ENCODE results near the gene NEGR1. TPM values are rescaled to one million over a fixed set of nuclear protein-coding genes. Genes with fewer than 3 reads are reported as not detected.

NEGR1 gene
- total RNA-seq, 2 experiments from 2014 or later, result not detected

DNA sequence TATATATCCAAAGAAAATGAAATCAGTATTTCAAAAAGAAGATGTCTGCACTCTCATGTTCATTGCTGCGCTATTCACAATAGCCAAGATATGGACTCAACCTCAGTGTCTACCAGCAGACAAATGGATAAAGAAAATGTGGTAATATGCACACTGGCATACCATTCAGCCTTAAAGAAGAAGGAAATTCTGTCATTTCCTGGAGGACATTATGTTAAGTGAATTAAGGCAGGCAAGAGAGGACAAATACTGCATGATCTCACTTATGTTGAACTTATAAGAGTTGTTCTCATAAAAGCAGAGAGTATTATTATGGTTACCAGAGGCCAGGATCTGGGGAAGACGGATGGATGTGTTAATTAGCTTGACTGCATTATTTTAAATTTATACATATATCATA is 115.9 kb downstream of the NEGR1 start:
- Mint-ChIP-seq H3K36me3 (ENCODE audit: low read depth) (no peaks in the 10 kb centered on the region), H3K4me3 (no peak overlapping the region), H3K27ac (no peak overlapping the region), H3K9me3 (no peaks in the 10 kb centered on the region), H3K27me3 (ENCODE audit: low read depth) (no peaks in the 10 kb centered on the region), H3K4me1 (ENCODE audit: low read depth) (no peaks in the 10 kb centered on the region)
- intact Hi-C loops (cut with micrococcal nuclease), result no loop called here
- DNase-seq, result no peak
- CTCF ChIA-PET, result no interaction called here

DNA sequence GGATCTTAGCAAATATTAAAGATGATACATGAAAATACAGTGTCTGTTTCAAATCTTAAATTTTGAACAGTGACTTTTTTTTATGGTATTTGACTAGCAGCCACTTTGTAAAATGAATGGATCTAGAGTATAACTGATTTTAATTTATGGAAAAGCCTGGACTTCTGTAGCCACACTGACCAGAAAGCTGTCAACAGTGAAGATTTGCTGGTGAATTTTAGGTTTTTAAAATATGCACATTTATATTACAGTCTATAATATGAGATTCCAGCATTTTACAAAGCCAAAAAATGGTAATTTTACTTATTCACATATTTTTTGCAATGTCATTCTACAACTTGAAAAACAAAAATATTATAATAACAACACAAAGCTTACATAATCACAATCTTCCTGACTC is 131.8 kb downstream of the NEGR1 start:
- Mint-ChIP-seq H3K9me3 (peaks cover 2% of the 10 kb centered on the region), H3K4me1 (ENCODE audit: low read depth) (no peaks in the 10 kb centered on the region), H3K27me3 (ENCODE audit: low read depth) (no peaks in the 10 kb centered on the region), H3K27ac (no peak overlapping the region), H3K4me3 (no peak overlapping the region), H3K36me3 (ENCODE audit: low read depth) (no peaks in the 10 kb centered on the region)
- CTCF ChIA-PET, result no interaction called here
- intact Hi-C loops (cut with micrococcal nuclease), result no loop called here
- DNase-seq, result no peak

DNA sequence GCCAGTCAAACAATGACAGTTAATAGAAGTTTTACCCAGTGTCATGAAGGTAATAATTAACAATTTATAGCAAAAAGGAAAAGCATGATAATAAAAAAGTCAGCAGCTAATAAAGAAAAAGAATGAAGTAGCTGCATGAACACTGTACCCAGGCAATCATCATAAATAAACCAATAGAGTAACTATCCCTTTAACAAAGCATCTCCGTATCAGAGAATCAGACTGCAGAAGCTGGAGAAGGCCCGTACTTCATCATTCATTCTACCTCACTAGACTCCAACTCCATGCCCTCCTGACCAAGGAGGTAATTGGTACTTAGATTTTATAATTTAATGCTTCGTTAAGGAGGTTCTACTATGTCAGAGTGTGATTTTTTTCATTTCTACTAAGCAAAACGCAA is 140.5 kb downstream of the NEGR1 start:
- H3K4me1 Mint-ChIP-seq (ENCODE audit: low read depth), result no peaks in the 10 kb centered on the region
- no peak overlapping the region for H3K4me3 Mint-ChIP-seq
- intact Hi-C loops (cut with micrococcal nuclease), result no loop called here
- no peaks in the 10 kb centered on the region for H3K36me3 Mint-ChIP-seq (ENCODE audit: low read depth)
- CTCF ChIA-PET, result no interaction called here
- H3K9me3 Mint-ChIP-seq, result peaks cover 8% of the 10 kb centered on the region
- DNase-seq, result no peak
- H3K27me3 Mint-ChIP-seq (ENCODE audit: low read depth), result no peaks in the 10 kb centered on the region
- no peak overlapping the region for H3K27ac Mint-ChIP-seq

DNA sequence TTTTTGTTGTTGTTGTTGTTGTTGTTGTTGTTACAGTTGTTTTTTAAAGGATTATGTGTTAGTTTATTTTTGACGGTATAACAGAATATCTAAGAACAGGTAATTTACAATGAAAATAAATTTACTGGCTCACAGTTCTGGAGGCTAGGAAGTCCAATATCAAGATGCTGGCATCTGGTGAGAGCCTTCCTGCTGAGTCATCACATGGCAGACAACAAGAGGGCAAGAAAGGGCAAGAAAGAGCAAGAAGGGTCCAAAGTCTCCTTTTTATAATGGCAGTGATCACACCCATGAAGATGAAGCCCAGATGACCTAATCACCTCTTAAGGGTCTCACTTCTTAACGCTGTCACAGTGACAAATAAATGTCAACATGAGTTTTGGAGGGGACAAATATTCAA is 142.1 kb downstream of the NEGR1 start:
- CTCF ChIA-PET, result no interaction called here
- intact Hi-C loops (cut with micrococcal nuclease), result no loop called here

DNA sequence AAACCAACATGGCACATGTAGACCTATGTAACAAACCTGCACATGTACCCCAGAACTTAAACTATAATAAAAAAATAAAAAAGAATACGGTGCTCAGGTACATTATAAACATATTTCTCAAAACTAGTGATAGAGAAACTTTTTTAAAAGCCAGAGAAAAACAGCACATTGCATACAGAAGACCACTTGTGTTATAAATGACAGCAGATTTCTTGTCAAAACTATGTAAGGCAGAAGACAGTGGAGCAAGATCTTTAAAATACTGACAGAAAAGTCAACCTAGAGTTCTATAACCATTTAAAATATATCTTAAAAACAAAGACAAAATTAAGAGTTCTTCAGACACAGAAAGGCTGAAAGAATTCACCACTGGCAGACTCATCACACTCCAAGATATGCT is 144.7 kb downstream of the NEGR1 start:
- peaks cover 10% of the 10 kb centered on the region for H3K9me3 Mint-ChIP-seq
- CTCF ChIA-PET, result no interaction called here
- H3K27ac Mint-ChIP-seq, result no peak overlapping the region
- no peak overlapping the region for H3K4me3 Mint-ChIP-seq
- no peaks in the 10 kb centered on the region for H3K27me3 Mint-ChIP-seq (ENCODE audit: low read depth)
- no peaks in the 10 kb centered on the region for H3K4me1 Mint-ChIP-seq (ENCODE audit: low read depth)
- no peak for DNase-seq
- H3K36me3 Mint-ChIP-seq (ENCODE audit: low read depth), result peaks cover 1% of the 10 kb centered on the region
- intact Hi-C loops (cut with micrococcal nuclease), result no loop called here

More for the DNA sequence above, 142.1 kb downstream of the NEGR1 start:
- H3K36me3 Mint-ChIP-seq (ENCODE audit: low read depth), result peaks cover 1% of the 10 kb centered on the region
- DNase-seq, result no peak
- no peak overlapping the region for H3K4me3 Mint-ChIP-seq
- no peak overlapping the region for H3K27ac Mint-ChIP-seq
- H3K9me3 Mint-ChIP-seq, result peaks cover 11% of the 10 kb centered on the region
- no peaks in the 10 kb centered on the region for H3K27me3 Mint-ChIP-seq (ENCODE audit: low read depth)
- H3K4me1 Mint-ChIP-seq (ENCODE audit: low read depth), result no peaks in the 10 kb centered on the region

DNA sequence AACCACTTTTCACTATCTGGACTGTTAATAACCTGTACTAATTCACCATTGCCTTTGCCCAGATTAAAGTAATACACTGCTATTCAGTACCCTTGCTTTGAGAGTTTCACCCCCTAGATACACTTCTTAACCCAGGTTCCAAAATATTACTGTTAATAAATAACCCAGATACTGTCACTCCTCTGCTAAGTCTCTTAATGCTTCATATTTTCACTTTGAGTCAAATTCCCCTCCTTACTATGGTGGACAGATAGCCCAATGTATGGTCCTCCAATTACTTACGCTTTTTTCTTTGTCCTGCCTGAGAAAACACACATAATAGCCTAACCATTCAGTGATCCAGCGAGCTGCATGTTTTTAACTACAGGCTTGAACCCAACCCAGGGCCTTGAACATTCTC is 152.5 kb downstream of the NEGR1 start:
- CTCF ChIA-PET, result no interaction called here
- DNase-seq, result no peak
- Mint-ChIP-seq H3K9me3 (no peaks in the 10 kb centered on the region), H3K27me3 (ENCODE audit: low read depth) (no peaks in the 10 kb centered on the region), H3K27ac (no peak overlapping the region), H3K4me3 (no peak overlapping the region), H3K4me1 (ENCODE audit: low read depth) (no peaks in the 10 kb centered on the region), H3K36me3 (ENCODE audit: low read depth) (no peaks in the 10 kb centered on the region)
- intact Hi-C loops (cut with micrococcal nuclease), result no loop called here

DNA sequence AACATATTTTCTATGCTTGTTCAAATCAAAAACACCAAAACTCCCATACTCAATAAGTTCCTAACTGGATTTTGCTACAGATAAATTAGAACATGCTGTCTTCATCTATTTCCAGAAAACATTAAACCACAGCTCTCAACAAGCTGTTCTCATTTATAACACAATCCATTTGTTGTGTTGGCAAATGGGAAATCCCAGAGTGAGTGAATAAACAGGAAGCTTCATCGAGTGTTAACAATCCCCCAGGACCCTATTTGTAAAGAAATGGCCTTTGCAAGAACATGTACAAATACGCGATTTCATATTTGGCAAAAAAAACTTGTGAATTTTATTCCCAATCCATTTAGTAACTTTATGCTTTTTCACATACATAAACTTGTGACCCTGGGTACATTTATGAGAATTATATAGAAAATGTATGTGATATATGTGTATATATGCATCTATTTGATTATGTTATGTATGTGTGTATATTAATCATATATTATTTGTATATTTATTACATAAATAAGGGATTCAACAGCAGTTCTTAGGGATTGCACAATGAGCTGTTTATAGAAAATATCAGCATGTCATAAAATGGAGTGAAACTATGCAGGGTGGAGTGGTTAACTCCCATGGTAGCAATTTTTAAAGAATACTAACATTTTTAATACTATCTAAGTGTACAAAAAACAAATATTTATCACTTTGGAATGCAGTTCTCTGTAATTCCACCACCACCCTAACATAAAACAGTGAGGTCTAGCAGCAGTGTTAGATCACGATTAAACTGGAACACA is 160.0 kb downstream of the NEGR1 start:
- no peak for DNase-seq
- CTCF ChIA-PET, result no interaction called here
- intact Hi-C loops (cut with micrococcal nuclease), result no loop called here
- Mint-ChIP-seq H3K36me3 (ENCODE audit: low read depth) (no peaks in the 10 kb centered on the region), H3K4me3 (no peak overlapping the region), H3K27me3 (ENCODE audit: low read depth) (no peaks in the 10 kb centered on the region), H3K4me1 (ENCODE audit: low read depth) (no peaks in the 10 kb centered on the region), H3K27ac (no peak overlapping the region), H3K9me3 (no peaks in the 10 kb centered on the region)

DNA sequence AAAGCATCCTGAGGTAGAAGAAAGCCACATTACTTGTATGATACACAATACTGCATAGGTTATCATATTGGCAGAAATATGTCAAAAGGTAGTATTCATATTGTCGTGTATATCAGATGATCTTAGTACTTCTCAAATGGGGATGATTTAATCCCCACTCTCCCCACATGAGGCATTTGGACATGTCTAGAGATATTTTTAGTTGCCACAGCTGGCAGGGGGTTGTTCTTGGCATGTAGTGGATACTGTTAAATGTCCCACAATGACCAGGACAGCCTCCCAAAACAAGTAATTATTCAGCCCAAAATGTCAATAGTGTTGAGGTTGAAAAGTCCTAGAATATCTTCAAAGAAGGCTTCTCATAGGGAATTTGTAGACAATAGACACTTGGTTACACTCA is 162.8 kb downstream of the NEGR1 start:
- no peaks in the 10 kb centered on the region for H3K27me3 Mint-ChIP-seq (ENCODE audit: low read depth)
- intact Hi-C loops (cut with micrococcal nuclease), result no loop called here
- no peak overlapping the region for H3K27ac Mint-ChIP-seq
- no peak overlapping the region for H3K4me3 Mint-ChIP-seq
- CTCF ChIA-PET, result no interaction called here
- no peaks in the 10 kb centered on the region for H3K4me1 Mint-ChIP-seq (ENCODE audit: low read depth)
- H3K9me3 Mint-ChIP-seq, result no peaks in the 10 kb centered on the region
- H3K36me3 Mint-ChIP-seq (ENCODE audit: low read depth), result no peaks in the 10 kb centered on the region
- DNase-seq, result no peak

DNA sequence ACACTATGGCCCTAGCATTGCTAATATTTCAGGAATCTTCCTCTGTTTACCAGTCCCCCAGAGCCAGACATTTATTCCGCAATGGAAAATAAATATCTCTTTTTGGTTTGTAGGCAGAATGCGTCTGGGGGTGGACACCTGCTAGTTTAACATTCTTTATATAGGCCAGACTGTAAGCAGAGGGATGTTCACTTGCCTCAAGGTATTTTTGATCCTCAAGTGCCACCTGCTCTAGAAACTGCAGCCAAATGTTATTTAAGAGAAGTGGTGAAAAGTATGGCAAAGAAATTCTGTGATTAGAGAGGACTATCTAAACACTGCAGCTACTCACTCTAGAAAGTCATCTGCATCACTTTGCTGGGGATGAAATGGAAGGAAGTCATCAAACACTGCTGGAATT is 164.7 kb downstream of the NEGR1 start:
- H3K27me3 Mint-ChIP-seq (ENCODE audit: low read depth), result no peaks in the 10 kb centered on the region
- no peaks in the 10 kb centered on the region for H3K4me1 Mint-ChIP-seq (ENCODE audit: low read depth)
- no peak overlapping the region for H3K4me3 Mint-ChIP-seq
- intact Hi-C loops (cut with micrococcal nuclease), result no loop called here
- H3K27ac Mint-ChIP-seq, result no peak overlapping the region
- H3K36me3 Mint-ChIP-seq (ENCODE audit: low read depth), result no peaks in the 10 kb centered on the region
- no peaks in the 10 kb centered on the region for H3K9me3 Mint-ChIP-seq
- DNase-seq, result no peak
- CTCF ChIA-PET, result no interaction called here

DNA sequence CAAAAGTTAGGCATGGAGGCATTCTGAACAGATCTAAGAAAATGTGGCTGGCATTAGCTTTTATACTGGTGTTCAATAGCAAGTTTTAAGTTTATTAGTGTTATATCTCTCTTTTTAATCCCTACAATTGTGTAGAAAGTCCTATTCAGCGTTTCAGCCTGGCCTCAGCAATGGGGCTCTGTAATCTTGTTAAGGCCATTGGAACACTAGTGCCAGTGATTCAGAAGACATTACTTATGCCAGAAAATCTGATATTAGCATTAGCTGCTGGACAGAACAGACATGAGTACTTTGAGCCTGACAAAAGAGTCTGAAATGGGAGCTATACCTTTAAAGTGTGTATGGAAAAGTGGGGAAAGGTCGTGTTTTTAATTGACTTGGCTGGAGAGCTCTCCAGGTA is 167.0 kb downstream of the NEGR1 start:
- H3K9me3 Mint-ChIP-seq, result no peaks in the 10 kb centered on the region
- H3K27me3 Mint-ChIP-seq (ENCODE audit: low read depth), result no peaks in the 10 kb centered on the region
- no peak overlapping the region for H3K4me3 Mint-ChIP-seq
- no peaks in the 10 kb centered on the region for H3K4me1 Mint-ChIP-seq (ENCODE audit: low read depth)
- DNase-seq, result no peak
- intact Hi-C loops (cut with micrococcal nuclease), result no loop called here
- H3K36me3 Mint-ChIP-seq (ENCODE audit: low read depth), result no peaks in the 10 kb centered on the region
- H3K27ac Mint-ChIP-seq, result no peak overlapping the region
- CTCF ChIA-PET, result no interaction called here

DNA sequence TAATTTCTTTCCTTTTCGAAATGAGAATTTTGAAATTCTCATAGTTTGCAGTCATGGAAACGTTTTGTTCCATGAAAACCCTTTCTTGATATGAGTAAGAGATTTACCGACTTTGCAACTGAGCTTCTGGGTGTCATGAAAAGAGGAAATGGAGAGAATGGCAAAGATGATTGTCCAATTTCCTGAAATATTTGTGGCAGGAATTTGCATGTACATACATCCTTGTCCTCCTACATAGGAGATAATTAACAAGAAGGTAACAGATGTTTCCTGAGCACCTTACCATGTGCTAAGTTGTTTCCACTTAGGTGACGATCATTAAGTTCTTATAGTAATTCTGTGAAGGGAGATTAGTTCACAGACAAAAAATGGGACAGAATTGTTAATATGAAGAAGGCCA is 170.7 kb downstream of the NEGR1 start:
- CTCF ChIA-PET, result no interaction called here
- no peak overlapping the region for H3K4me3 Mint-ChIP-seq
- intact Hi-C loops (cut with micrococcal nuclease), result no loop called here
- no peaks in the 10 kb centered on the region for H3K4me1 Mint-ChIP-seq (ENCODE audit: low read depth)
- DNase-seq, result no peak
- no peaks in the 10 kb centered on the region for H3K9me3 Mint-ChIP-seq
- no peak overlapping the region for H3K27ac Mint-ChIP-seq
- no peaks in the 10 kb centered on the region for H3K36me3 Mint-ChIP-seq (ENCODE audit: low read depth)
- no peaks in the 10 kb centered on the region for H3K27me3 Mint-ChIP-seq (ENCODE audit: low read depth)

DNA sequence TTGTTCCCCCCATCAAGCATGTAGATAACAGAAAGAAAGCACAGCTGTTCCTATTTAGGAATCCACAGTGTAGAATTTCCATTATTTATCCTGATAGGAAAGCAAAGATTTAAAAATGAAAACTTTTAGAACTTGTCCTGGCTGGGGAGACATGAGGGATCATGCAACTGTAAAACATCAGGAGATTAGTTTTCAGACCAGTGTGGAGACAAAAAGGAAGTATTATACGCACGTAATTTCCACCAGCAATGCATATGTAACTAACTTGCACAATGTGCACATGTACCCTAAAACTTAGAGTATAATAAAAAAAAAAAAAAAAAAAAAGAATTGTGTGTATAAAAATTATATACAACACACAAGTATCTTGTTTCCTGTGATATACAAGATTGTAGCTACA is 172.4 kb downstream of the NEGR1 start:
- H3K4me3 Mint-ChIP-seq, result no peak overlapping the region
- CTCF ChIA-PET, result no interaction called here
- H3K27ac Mint-ChIP-seq, result no peak overlapping the region
- H3K36me3 Mint-ChIP-seq (ENCODE audit: low read depth), result no peaks in the 10 kb centered on the region
- intact Hi-C loops (cut with micrococcal nuclease), result no loop called here
- H3K9me3 Mint-ChIP-seq, result no peaks in the 10 kb centered on the region
- no peaks in the 10 kb centered on the region for H3K4me1 Mint-ChIP-seq (ENCODE audit: low read depth)
- no peaks in the 10 kb centered on the region for H3K27me3 Mint-ChIP-seq (ENCODE audit: low read depth)
- no peak for DNase-seq

DNA sequence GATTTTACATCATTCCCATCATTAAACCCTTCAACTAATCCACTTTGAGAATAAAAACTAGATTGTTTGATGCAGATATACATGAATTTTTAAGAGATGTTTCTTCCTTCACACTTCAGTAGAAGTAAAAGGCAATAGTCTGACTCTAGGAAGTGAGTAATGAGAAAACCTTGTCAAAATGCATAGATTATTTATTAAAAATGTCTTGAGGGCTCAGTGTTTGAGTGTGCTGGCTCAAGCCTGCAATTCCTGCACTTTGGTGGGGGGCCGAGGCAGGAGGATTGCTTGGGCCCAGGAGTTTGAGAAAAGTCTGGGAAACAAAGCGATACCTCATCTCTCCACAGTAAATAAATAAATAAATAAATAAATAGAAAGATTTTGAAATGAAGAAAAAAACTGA is 177.1 kb downstream of the NEGR1 start:
- Mint-ChIP-seq H3K36me3 (ENCODE audit: low read depth) (no peaks in the 10 kb centered on the region), H3K27me3 (ENCODE audit: low read depth) (no peaks in the 10 kb centered on the region), H3K9me3 (no peaks in the 10 kb centered on the region), H3K4me1 (ENCODE audit: low read depth) (no peaks in the 10 kb centered on the region), H3K4me3 (no peak overlapping the region), H3K27ac (no peak overlapping the region)
- no peak for DNase-seq
- CTCF ChIA-PET, result no interaction called here
- intact Hi-C loops (cut with micrococcal nuclease), result no loop called here

Data from activated naive CD4-positive, alpha-beta T cell treated with anti-CD3 and anti-CD28 coated beads for 36 hours (primary cell).